Measurements from ENCODE around the gene ZNF226. TPM values are rescaled to one million over a fixed set of nuclear protein-coding genes. Genes with fewer than 3 reads are reported as not detected.
"Not testable (repeated sequence)": the region's sequence is repeated elsewhere in the genome, so short reads cannot be mapped to it uniquely, and the experiment has no call there.

The ZNF226 gene
- polyA plus RNA-seq, 1 donor = 26.7 TPM

GRCh38 chr19:44204772-44205171 lies 39.9 kb downstream of the ZNF226 start:
- H3K36me3 ChIP-seq (ENCODE audit: control insufficient read depth, insufficient read depth, low read length) = no peaks in the 10 kb centered on the region
- H3K9me3 ChIP-seq (ENCODE audit: control insufficient read depth, low read depth, low read length) = peaks cover 8% of the 10 kb centered on the region
- no peaks in the 10 kb centered on the region for H3K4me1 ChIP-seq (ENCODE audit: control insufficient read depth, insufficient read depth, low read length)
- no peak overlapping the region for H3K27ac ChIP-seq (ENCODE audit: low read length)
- H3K4me3 ChIP-seq (ENCODE audit: low read length) = no peak overlapping the region
- 75% methylated on average over 1 of the region's 2 CpGs for WGBS (ENCODE audit: insufficient coverage, low lambda C conversion rate)
- DNase-seq = no peak
- peaks cover 4% of the 10 kb centered on the region for H3K27me3 ChIP-seq (ENCODE audit: control insufficient read depth, insufficient read depth, low read length)

GRCh38 chr19:44207126-44207803 lies 42.4 kb downstream of the ZNF226 start:
- Histone ChIP-seq H3K27ac (ENCODE audit: low read length) (peak overlapping the region; percentile 98), H3K4me3 (ENCODE audit: low read length) (peak overlapping the region; percentile 94), H3K27me3 (ENCODE audit: control insufficient read depth, insufficient read depth, low read length) (peaks cover 4% of the 10 kb centered on the region), H3K36me3 (ENCODE audit: control insufficient read depth, insufficient read depth, low read length) (no peaks in the 10 kb centered on the region), H3K9me3 (ENCODE audit: control insufficient read depth, low read depth, low read length) (peaks cover 8% of the 10 kb centered on the region), H3K4me1 (ENCODE audit: control insufficient read depth, insufficient read depth, low read length) (no peaks in the 10 kb centered on the region)
- 13% methylated on average over 3 of the region's 26 CpGs for WGBS (ENCODE audit: insufficient coverage, low lambda C conversion rate)
- peak; percentile 94 to 96 for DNase-seq

GRCh38 chr19:44212250-44212865 lies 47.5 kb downstream of the ZNF226 start, which contains the start of gene ZNF227:
TSS of gene ZNF227 (plus strand) at chr19:44212532. CDS start at chr19:44217793, 5,261 bp downstream.
- Histone ChIP-seq H3K36me3 (ENCODE audit: control insufficient read depth, insufficient read depth, low read length) (peaks cover 13% of the 10 kb centered on the region), H3K9me3 (ENCODE audit: control insufficient read depth, low read depth, low read length) (peaks cover 3% of the 10 kb centered on the region), H3K27ac (ENCODE audit: low read length) (peak within 1 kb of the TSS; percentile 65), H3K4me1 (ENCODE audit: control insufficient read depth, insufficient read depth, low read length) (no peaks in the 10 kb centered on the region), H3K27me3 (ENCODE audit: control insufficient read depth, insufficient read depth, low read length) (no peaks in the 10 kb centered on the region), H3K4me3 (ENCODE audit: low read length) (peak within 1 kb of the TSS; percentile 69)
- 0% methylated on average over 2 of the region's 37 CpGs for WGBS (ENCODE audit: insufficient coverage, low lambda C conversion rate)
- DNase-seq = peak; percentile 96 to 98

DNA sequence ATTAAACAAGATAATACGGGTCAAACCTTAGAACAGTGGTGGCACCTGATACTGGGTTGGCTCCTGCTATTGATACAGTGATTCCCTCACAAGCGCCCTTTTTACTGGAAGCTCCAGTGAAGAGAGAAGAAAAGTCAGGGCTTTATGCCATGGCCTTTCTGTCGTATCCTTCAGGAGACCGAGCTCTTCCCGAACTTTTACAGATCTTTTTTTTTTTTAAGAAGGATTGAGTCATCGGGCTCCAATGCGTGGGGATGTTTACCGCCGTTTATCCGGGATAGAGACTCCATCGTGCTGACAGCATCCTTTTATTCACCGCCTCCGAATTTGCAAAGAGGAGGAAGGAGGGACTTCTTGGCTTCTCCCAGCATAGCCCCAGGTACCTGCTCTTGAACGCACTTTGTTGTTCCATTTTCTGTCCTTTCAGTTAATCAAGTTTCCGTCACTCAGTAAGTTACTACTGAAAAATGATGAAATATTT lies 48.0 kb downstream of the ZNF226 start:
- peaks cover 17% of the 10 kb centered on the region for H3K36me3 ChIP-seq (ENCODE audit: control insufficient read depth, insufficient read depth, low read length)
- H3K27ac ChIP-seq (ENCODE audit: low read length) = peak overlapping the region; percentile 65
- no CpG with 5 or more reads among the region's 15 CpGs for WGBS (ENCODE audit: insufficient coverage, low lambda C conversion rate)
- H3K9me3 ChIP-seq (ENCODE audit: control insufficient read depth, low read depth, low read length) = peaks cover 3% of the 10 kb centered on the region
- H3K4me3 ChIP-seq (ENCODE audit: low read length) = peak overlapping the region; percentile 69
- no peaks in the 10 kb centered on the region for H3K4me1 ChIP-seq (ENCODE audit: control insufficient read depth, insufficient read depth, low read length)
- H3K27me3 ChIP-seq (ENCODE audit: control insufficient read depth, insufficient read depth, low read length) = no peaks in the 10 kb centered on the region
- peak in 1 of 2 donors; percentile 2 for DNase-seq

- H3K4me3 ChIP-seq (ENCODE audit: low read length); DNase-seq; H3K9me3 ChIP-seq (ENCODE audit: control insufficient read depth, low read depth, low read length); H3K27ac ChIP-seq (ENCODE audit: low read length); H3K27me3 ChIP-seq (ENCODE audit: control insufficient read depth, insufficient read depth, low read length); H3K4me1 ChIP-seq (ENCODE audit: control insufficient read depth, insufficient read depth, low read length): not testable (repeated sequence)
- no CpG with 5 or more reads among the region's 3 CpGs for WGBS (ENCODE audit: insufficient coverage, low lambda C conversion rate)
- peaks cover 20% of the 10 kb centered on the region for H3K36me3 ChIP-seq (ENCODE audit: control insufficient read depth, insufficient read depth, low read length)
Observed at GRCh38 chr19:44219926-44220325, 55.0 kb downstream of the ZNF226 start.

DNA sequence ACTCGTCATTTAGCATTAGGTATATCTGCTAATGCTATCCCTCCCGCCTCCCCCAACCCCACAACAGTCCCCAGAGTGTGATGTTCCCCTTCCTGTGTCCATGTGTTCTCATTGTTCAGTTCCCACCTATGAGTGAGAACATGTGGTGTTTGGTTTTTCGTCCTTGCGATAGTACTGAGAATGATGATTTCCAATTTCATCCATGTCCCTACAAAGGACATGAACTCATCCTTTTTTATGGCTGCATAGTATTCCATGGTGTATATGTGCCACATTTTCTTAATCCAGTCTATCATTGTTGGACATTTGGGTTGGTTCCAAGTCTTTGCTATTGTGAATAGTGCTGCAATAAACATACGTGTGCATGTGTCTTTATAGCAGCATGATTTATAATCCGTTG lies 55.9 kb downstream of the ZNF226 start:
- H3K27me3 ChIP-seq (ENCODE audit: control insufficient read depth, insufficient read depth, low read length); H3K27ac ChIP-seq (ENCODE audit: low read length); H3K4me3 ChIP-seq (ENCODE audit: low read length); DNase-seq; H3K4me1 ChIP-seq (ENCODE audit: control insufficient read depth, insufficient read depth, low read length); H3K9me3 ChIP-seq (ENCODE audit: control insufficient read depth, low read depth, low read length): not testable (repeated sequence)
- H3K36me3 ChIP-seq (ENCODE audit: control insufficient read depth, insufficient read depth, low read length) = peaks cover 18% of the 10 kb centered on the region
- no CpG with 5 or more reads among the region's 6 CpGs for WGBS (ENCODE audit: insufficient coverage, low lambda C conversion rate)

GRCh38 chr19:44221291-44221690 lies 56.4 kb downstream of the ZNF226 start:
- DNase-seq; H3K9me3 ChIP-seq (ENCODE audit: control insufficient read depth, low read depth, low read length); H3K4me1 ChIP-seq (ENCODE audit: control insufficient read depth, insufficient read depth, low read length); H3K27me3 ChIP-seq (ENCODE audit: control insufficient read depth, insufficient read depth, low read length); H3K4me3 ChIP-seq (ENCODE audit: low read length); H3K27ac ChIP-seq (ENCODE audit: low read length): not testable (repeated sequence)
- peaks cover 18% of the 10 kb centered on the region for H3K36me3 ChIP-seq (ENCODE audit: control insufficient read depth, insufficient read depth, low read length)
- no CpG with 5 or more reads among the region's 3 CpGs for WGBS (ENCODE audit: insufficient coverage, low lambda C conversion rate)

Other genes starting within 250 kb of the ZNF226 start
- 17.7 TPM for gene ZNF45, start 229.8 kb upstream of the ZNF226 start, polyA plus RNA-seq
- 3.5 TPM for gene ZNF221, start 213.9 kb upstream of the ZNF226 start, polyA plus RNA-seq
- gene ZNF155, start 180.9 kb upstream of the ZNF226 start, polyA plus RNA-seq = 7.7 TPM
- gene ZNF230, start 162.1 kb upstream of the ZNF226 start, polyA plus RNA-seq = 5.7 TPM
- gene ZNF222, start 139.7 kb upstream of the ZNF226 start, polyA plus RNA-seq = 6.7 TPM
- 16.9 TPM for gene ZNF223, start 113.1 kb upstream of the ZNF226 start, polyA plus RNA-seq
- 5.0 TPM for gene ZNF284, start 92.9 kb upstream of the ZNF226 start, polyA plus RNA-seq
- gene ZNF224, start 70.7 kb upstream of the ZNF226 start, polyA plus RNA-seq = 46.3 TPM
- 6.8 TPM for gene ZNF225, start 51.7 kb upstream of the ZNF226 start, polyA plus RNA-seq
- 12.0 TPM for gene ZNF234, start 23.5 kb upstream of the ZNF226 start, polyA plus RNA-seq
- gene ZNF227, start 47.4 kb downstream of the ZNF226 start, polyA plus RNA-seq = 17.3 TPM
- 5.4 TPM for gene ZNF233, start 94.8 kb downstream of the ZNF226 start, polyA plus RNA-seq
- 7.6 TPM for gene ZNF235, start 139.9 kb downstream of the ZNF226 start, polyA plus RNA-seq
- gene ZNF112, start 191.6 kb downstream of the ZNF226 start, polyA plus RNA-seq = 9.2 TPM
- gene ZNF285, start 236.5 kb downstream of the ZNF226 start, polyA plus RNA-seq = 5.6 TPM